SK-N-SH (cell line): ENCODE measurements around the gene HBG1. TPM values are rescaled to one million over a fixed set of nuclear protein-coding genes. Genes with fewer than 3 reads are reported as not detected.

Experiments used
- CTCF ChIA-PET: fragments of 300-600, 350-600 bp; formaldehyde crosslinking; extraction: SDS; loops from one replicate; lab custom pipeline; 2021; lab: Yijun Ruan, JAX
- POLR2A ChIA-PET: fragments of 350-600 bp; sonication (Branson Sonifier 250); formaldehyde crosslinking; extraction: SDS; loops from one replicate; lab custom pipeline; 2020; ENCODE audit warnings: antibody characterized with exemption, inconsistent platforms; lab: Yijun Ruan, JAX
- DNase-seq: peaks from one replicate; pipeline ENCODE4 v3.0.0; 2012
- H2AFZ ChIP-seq: fragments of 200-600 bp; sonication (generic); 2 replicates; pipeline ENCODE4 v1.8.1; 2016; ENCODE audit warnings: antibody characterized with exemption, mild to moderate bottlenecking, low read depth
- H3F3A ChIP-seq: fragments of 200-600 bp; sonication (generic); replicated peaks from 2 replicates; pipeline ENCODE3; 2016; ENCODE audit warnings: antibody characterized with exemption, mild to moderate bottlenecking; ENCODE audit not compliant: insufficient read depth
- H3K27ac ChIP-seq, 2 experiments: fragments of 200-500 bp in 1 of 2; fragments of 200-600 bp in 1 of 2; sonication (Bioruptor generic) in 1 of 2; sonication (generic), shearing (Covaris generic) in 1 of 2; 2 replicates each; pipeline versions ENCODE4 v1.5.1 to v1.6.1; 2014 to 2016; ENCODE audit warnings: low read depth in 2 of 2, inconsistent platforms in 1 of 2, low read length in 1 of 2, mild to moderate bottlenecking in 1 of 2, mixed read lengths in 1 of 2
- H3K27me3 ChIP-seq: fragments of 200-600 bp; sonication (generic), shearing (Covaris generic); 2 replicates; pipeline ENCODE4 v1.6.1; 2016; ENCODE audit warnings: mixed run types; ENCODE audit not compliant: insufficient read depth
- H3K36me3 ChIP-seq, 2 experiments: fragments of 200-500 bp in 1 of 2; fragments of 200-600 bp in 1 of 2; sonication (Bioruptor generic) in 1 of 2; sonication (generic) in 1 of 2; replicated peaks in 1 of 2; 2 replicates each; pipeline versions ENCODE3 to v1.5.1; 2014 to 2016; ENCODE audit warnings: low read length in 1 of 2, mild to moderate bottlenecking in 1 of 2; ENCODE audit not compliant: insufficient read depth in 2 of 2, control insufficient read depth in 1 of 2
- H3K4me1 ChIP-seq, 2 experiments: fragments of 200-500 bp in 1 of 2; fragments of 200-600 bp in 1 of 2; sonication (Bioruptor generic) in 1 of 2; sonication (generic), shearing (Covaris generic) in 1 of 2; 2 replicates each; pipeline versions ENCODE4 v1.5.1 to v1.6.1; 2014 to 2016; ENCODE audit warnings: low read depth in 1 of 2, low read length in 1 of 2, mixed run types in 1 of 2; ENCODE audit not compliant: insufficient read depth in 2 of 2, control insufficient read depth in 1 of 2
- H3K4me2 ChIP-seq: fragments of 200-600 bp; sonication (generic), shearing (Covaris generic); 2 replicates; pipeline ENCODE4 v1.6.1; 2017; ENCODE audit warnings: mixed run types
- H3K4me3 ChIP-seq, 2 experiments: fragments of 200-500 bp in 1 of 2; fragments of 200-600 bp in 1 of 2; sonication (Bioruptor generic) in 1 of 2; sonication (generic), shearing (Covaris generic) in 1 of 2; 2 replicates each; pipeline versions ENCODE4 v1.5.1 to v1.8.1; 2014 to 2016; ENCODE audit warnings: low read depth in 2 of 2, inconsistent platforms in 1 of 2, low read length in 1 of 2, mild to moderate bottlenecking in 1 of 2, mixed read lengths in 1 of 2, moderate library complexity in 1 of 2
- H3K79me2 ChIP-seq: fragments of 200-600 bp; sonication (generic); 2 replicates; pipeline ENCODE4 v1.8.1; 2017; ENCODE audit warnings: mild to moderate bottlenecking; ENCODE audit not compliant: insufficient read depth
- H3K9ac ChIP-seq: fragments of 200-600 bp; sonication (generic); 2 replicates; pipeline ENCODE4 v1.6.1; 2017; ENCODE audit warnings: mixed run types
- H3K9me2 ChIP-seq: fragments of 200-600 bp; sonication (generic); 2 replicates; pipeline ENCODE4 v1.6.1; 2017; ENCODE audit warnings: mixed run types
- H3K9me3 ChIP-seq: fragments of 200-600 bp; sonication (generic); 2 replicates; pipeline ENCODE4 v1.6.1; 2017; ENCODE audit warnings: mixed run types, mild to moderate bottlenecking, moderate library complexity
- H4K20me1 ChIP-seq: fragments of 200-600 bp; sonication (generic); 2 replicates; pipeline ENCODE4 v1.6.1; 2017; ENCODE audit warnings: mild to moderate bottlenecking, mixed run types; ENCODE audit not compliant: insufficient read depth
- CHD2 ChIP-seq: fragments of 150-350 bp; IDR thresholded peaks from 2 replicates; pipeline ENCODE4 v1.6.1; 2018; ENCODE audit warnings: low read length; ENCODE audit not compliant: partially characterized antibody
- ELF1 ChIP-seq: IDR thresholded peaks from 2 replicates; pipeline ENCODE4 v1.4.0; 2012
- EP300 ChIP-seq, 2 experiments: IDR thresholded peaks; 2 replicates each; pipeline versions ENCODE4 v1.4.0 to v1.6.1; 2012; ENCODE audit warnings: borderline replicate concordance in 1 of 2, low read depth in 1 of 2, low read length in 1 of 2
- EZH2phosphoT487 ChIP-seq: fragments of 200-600 bp; sonication (generic); IDR thresholded peaks from 2 replicates; pipeline ENCODE4 v1.6.1; 2017; ENCODE audit warnings: low read depth, mixed run types, mild to moderate bottlenecking, antibody characterized with exemption, moderate library complexity, borderline replicate concordance
- FOXM1 ChIP-seq: IDR thresholded peaks from 2 replicates; pipeline ENCODE4 v1.4.0; 2012; ENCODE audit warnings: low read depth, mild to moderate bottlenecking
- GATA2 ChIP-seq: sonication (generic); formaldehyde crosslinking; IDR thresholded peaks from 2 replicates; pipeline ENCODE4 v1.5.0; 2020; ENCODE audit warnings: mild to moderate bottlenecking, missing genetic modification reagents
- IRF3 ChIP-seq: fragments of 150-350 bp; IDR thresholded peaks from 2 replicates; pipeline ENCODE4 v1.6.1; 2016; ENCODE audit warnings: mild to moderate bottlenecking, low read depth, low read length
- JUND ChIP-seq: IDR thresholded peaks from 2 replicates; pipeline ENCODE4 v1.4.0; 2012
- MEF2A ChIP-seq: IDR thresholded peaks from 2 replicates; pipeline ENCODE4 v1.4.0; 2012; ENCODE audit warnings: low read depth, borderline replicate concordance
- MXI1 ChIP-seq: IDR thresholded peaks from 2 replicates; pipeline ENCODE4 v1.6.1; 2012; ENCODE audit warnings: mild to moderate bottlenecking, low read depth, low read length, improper control_type of control experiment
- PBX3 ChIP-seq: IDR thresholded peaks from 2 replicates; pipeline ENCODE4; 2012
- POLR2AphosphoS5 ChIP-seq: IDR thresholded peaks from 2 replicates; pipeline ENCODE4 v1.6.1; 2012; ENCODE audit warnings: low read depth, low read length
- RAD21 ChIP-seq: IDR thresholded peaks from 2 replicates; pipeline ENCODE4 v1.6.1; 2012; ENCODE audit warnings: mild to moderate bottlenecking, low read length
- RCOR1 ChIP-seq: fragments of 150-350 bp; IDR thresholded peaks from 2 replicates; pipeline ENCODE4 v1.6.1; 2017; ENCODE audit warnings: antibody characterized with exemption, low read length
- REST ChIP-seq: IDR thresholded peaks from 2 replicates; pipeline ENCODE4 v1.6.1; 2012; ENCODE audit warnings: mild to moderate bottlenecking, low read depth, low read length, moderate library complexity
- SIN3A ChIP-seq: IDR thresholded peaks from 2 replicates; pipeline ENCODE4 v1.6.1; 2012; ENCODE audit warnings: low read depth, mild to moderate bottlenecking, low read length, moderate library complexity, borderline replicate concordance
- SMC3 ChIP-seq: IDR thresholded peaks from 2 replicates; pipeline ENCODE4 v1.6.1; 2012; ENCODE audit warnings: low read depth, low read length, improper control_type of control experiment
- TAF1 ChIP-seq: IDR thresholded peaks from 2 replicates; pipeline ENCODE4 v1.6.1; 2012; ENCODE audit warnings: low read depth, mild to moderate bottlenecking, low read length, moderate library complexity, borderline replicate concordance
- WGBS: methylation state at CpG from one replicate; pipeline ENCODE4 v1.1.6; 2017; ENCODE audit warnings: low lambda C conversion rate; 5-methylcytosine and 5-hydroxymethylcytosine counted together
- polyA plus RNA-seq, 3 experiments: library from polyadenylated mRNA; depleted of rRNA; stranded (reverse); fragments of >200 nt; gene quantifications; 2 replicates each; pipeline ENCODE4 v1.2.3, GENCODE V29; 2012
- TF ChIP-seq, protein P1 (sequence below): fragments of 200-600 bp; sonication (generic); IDR thresholded peaks from 2 replicates; pipeline ENCODE4 v1.6.1; 2017; ENCODE audit warnings: antibody characterized with exemption, mild to moderate bottlenecking, moderate library complexity
- TF ChIP-seq, protein P2 (sequence below): IDR thresholded peaks from 2 replicates; pipeline ENCODE4 v1.4.0; 2012; ENCODE audit warnings: low read depth

The HBG1 gene
- polyA plus RNA-seq, 1 of the 3 experiments (the other 2 are of a cell fraction), result not detected

DNA sequence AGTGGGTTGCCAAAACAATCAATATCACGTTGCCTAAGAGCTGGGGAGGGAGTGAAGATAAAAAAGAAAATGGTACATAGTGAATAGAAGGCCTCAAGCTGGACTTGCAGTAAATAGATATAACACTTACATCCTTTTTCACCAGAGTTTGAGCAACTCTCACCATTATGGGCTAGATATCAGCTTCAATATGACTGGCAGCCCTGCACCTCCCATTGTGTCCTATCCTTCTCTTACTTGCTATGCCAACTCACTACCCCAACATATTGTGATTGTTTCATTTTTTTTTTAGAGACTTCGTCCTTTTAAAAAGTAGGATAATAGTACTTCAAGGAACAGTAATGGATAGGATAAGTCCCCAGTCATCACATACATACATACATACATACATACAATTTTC is 7.4 kb downstream of the HBG1 start:
- H3K9me2 ChIP-seq, result no peaks in the 10 kb centered on the region
- H3F3A ChIP-seq, result no peaks in the 10 kb centered on the region
- no peaks in the 10 kb centered on the region for H3K4me1 ChIP-seq
- CTCF ChIA-PET, result no interaction called here
- DNase-seq, result no peak
- H3K9ac ChIP-seq, result no peak overlapping the region
- H4K20me1 ChIP-seq, result no peaks in the 10 kb centered on the region
- H3K79me2 ChIP-seq, result no peaks in the 10 kb centered on the region
- no peak overlapping the region for H2AFZ ChIP-seq
- H3K36me3 ChIP-seq, result no peaks in the 10 kb centered on the region
- H3K9me3 ChIP-seq, result no peaks in the 10 kb centered on the region
- WGBS, result 3% methylated on average over 2 of the region's 2 CpGs
- no peaks in the 10 kb centered on the region; the same call in 1 of the 2 replicates for H3K27me3 ChIP-seq
- H3K4me3 ChIP-seq, result no peak overlapping the region
- TF ChIP-seq SIN3A, result no peak
- no peak for TF ChIP-seq MEF2A
- TF ChIP-seq ELF1, result no peak
- no peak for TF ChIP-seq PBX3
- TF ChIP-seq TAF1, result no peak
- no peak for TF ChIP-seq MXI1
- TF ChIP-seq JUND, result no peak
- TF ChIP-seq FOXM1, result no peak
- TF ChIP-seq RAD21, result no peak
- TF ChIP-seq SMC3, result no peak
- TF ChIP-seq RCOR1, result no peak
- TF ChIP-seq IRF3, result no peak
- TF ChIP-seq EZH2phosphoT487, result no peak
- no peak for TF ChIP-seq GATA2 (CRISPR knock-in tag)
- TF ChIP-seq CHD2, result no peak
- TF ChIP-seq, protein P1, sequence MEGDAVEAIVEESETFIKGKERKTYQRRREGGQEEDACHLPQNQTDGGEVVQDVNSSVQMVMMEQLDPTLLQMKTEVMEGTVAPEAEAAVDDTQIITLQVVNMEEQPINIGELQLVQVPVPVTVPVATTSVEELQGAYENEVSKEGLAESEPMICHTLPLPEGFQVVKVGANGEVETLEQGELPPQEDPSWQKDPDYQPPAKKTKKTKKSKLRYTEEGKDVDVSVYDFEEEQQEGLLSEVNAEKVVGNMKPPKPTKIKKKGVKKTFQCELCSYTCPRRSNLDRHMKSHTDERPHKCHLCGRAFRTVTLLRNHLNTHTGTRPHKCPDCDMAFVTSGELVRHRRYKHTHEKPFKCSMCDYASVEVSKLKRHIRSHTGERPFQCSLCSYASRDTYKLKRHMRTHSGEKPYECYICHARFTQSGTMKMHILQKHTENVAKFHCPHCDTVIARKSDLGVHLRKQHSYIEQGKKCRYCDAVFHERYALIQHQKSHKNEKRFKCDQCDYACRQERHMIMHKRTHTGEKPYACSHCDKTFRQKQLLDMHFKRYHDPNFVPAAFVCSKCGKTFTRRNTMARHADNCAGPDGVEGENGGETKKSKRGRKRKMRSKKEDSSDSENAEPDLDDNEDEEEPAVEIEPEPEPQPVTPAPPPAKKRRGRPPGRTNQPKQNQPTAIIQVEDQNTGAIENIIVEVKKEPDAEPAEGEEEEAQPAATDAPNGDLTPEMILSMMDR, result no peak
- TF ChIP-seq, protein P2, sequence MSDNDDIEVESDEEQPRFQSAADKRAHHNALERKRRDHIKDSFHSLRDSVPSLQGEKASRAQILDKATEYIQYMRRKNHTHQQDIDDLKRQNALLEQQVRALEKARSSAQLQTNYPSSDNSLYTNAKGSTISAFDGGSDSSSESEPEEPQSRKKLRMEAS, result no peak
- no peak for TF ChIP-seq REST
- no peak for TF ChIP-seq POLR2AphosphoS5
- no peak for TF ChIP-seq EP300 (IDR thresholded peaks at IDR 0.05; ENCODE audit: borderline replicate concordance in 1 of 2, low read depth in 1 of 2, low read length in 1 of 2)
- TF ChIP-seq, all 33 proteins: peak for 0
- POLR2A ChIA-PET, result no interaction called here
- no peak overlapping the region for H3K27ac ChIP-seq
- H3K4me2 ChIP-seq, result no peak overlapping the region
